NCI-H774 (cell line): Measurements from ENCODE around the gene SCP2.

ENCODE experiments used
- DNase-seq: peaks from one replicate; lab custom pipeline; 2025; lab: John Stamatoyannopoulos, UW

SCP2 gene

DNA sequence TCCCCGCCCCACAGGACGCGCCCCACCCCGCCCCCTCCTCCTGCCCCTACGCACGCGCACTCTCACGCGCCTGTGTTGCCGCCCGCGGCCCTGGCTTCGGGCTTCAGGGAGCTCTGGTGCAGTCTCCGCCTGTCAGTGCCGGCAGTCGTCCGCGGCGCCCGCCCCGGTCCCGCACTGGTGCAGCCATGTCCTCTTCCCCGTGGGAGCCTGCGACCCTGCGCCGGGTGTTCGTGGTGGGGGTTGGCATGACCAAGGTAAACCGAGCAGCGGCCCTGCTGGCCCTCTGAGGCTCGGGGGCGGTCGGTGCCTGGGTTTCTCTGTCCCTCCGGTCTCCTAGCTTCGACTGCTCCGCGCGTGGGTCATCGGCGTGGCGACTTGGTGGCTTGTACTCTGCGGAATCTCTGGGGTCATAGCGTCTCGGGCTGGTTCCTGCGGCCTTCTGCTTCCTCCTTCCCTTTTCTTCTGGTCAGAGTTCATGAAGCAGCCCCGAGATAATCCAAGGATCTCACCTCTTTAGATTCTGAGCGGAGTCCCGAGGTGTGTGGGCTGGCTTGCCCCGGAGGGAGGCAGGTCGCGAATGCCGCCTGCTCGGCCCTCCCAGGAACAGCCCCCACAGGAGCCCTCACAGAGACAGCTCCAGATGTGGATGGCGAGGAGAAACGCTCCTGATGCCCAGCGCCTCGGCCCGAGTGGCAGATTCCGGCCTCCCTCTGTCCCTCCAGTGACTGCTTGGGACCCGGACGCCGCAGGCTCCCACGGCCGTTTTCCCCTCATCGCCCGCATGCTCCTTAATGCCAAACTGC is at the start of gene SCP2:
SCP2 (plus strand) TSS at position 65 of the 803 bp plus-strand sequence; CDS start at position 186, 121 bp downstream.
- DNase-seq: peak; percentile 70

GRCh38 chr1:52877554-52877953 is 49.5 kb upstream of the SCP2 start:
- DNase-seq: no peak

- DNase-seq: no peak
Observed at GRCh38 chr1:52880206-52880605, 46.9 kb upstream of the SCP2 start.

DNA sequence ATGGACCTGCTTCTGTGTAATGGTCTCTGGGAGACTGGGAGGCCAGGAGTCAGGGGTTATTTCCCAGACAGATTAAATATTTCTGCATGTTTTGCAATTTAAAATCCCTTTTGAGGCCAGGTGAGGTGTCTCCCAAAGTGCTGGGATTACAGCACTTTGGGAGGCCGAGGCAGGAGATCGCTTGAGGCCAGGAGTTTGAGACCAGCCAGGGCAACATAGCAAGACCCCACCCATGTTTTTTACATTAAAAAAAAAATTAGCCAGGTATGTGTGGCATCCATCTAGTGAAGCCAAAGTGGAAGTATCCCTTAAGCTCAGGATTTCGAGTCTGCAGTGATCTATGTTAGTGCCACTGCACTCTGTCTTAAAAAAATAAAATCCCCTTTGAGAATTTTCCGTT is 39.6 kb upstream of the SCP2 start:
- no peak for DNase-seq

GRCh38 chr1:52892424-52893215 is 34.5 kb upstream of the SCP2 start:
- DNase-seq: no peak

DNA sequence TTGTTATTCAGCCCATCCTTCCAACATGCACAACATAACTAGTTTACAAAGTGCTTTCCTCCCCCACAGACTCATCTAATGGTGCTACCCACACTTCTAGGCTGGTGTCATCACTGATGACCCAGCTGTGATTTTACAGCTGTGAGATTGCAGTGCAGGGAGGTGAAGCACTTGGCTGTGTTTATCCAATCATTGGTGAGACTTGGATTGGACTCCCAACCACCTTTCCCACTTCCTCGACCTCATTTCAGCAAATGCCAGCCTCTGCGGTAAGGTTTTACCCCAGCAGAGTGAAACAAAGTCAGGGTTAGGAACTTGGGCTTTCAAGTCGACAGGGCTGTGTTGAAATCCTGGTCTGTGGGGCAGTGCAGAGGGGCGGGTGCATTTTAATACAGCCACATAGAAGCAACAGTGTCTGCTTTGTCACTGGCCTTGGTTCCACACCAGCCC is 27.6 kb upstream of the SCP2 start:
- DNase-seq: no peak

DNA sequence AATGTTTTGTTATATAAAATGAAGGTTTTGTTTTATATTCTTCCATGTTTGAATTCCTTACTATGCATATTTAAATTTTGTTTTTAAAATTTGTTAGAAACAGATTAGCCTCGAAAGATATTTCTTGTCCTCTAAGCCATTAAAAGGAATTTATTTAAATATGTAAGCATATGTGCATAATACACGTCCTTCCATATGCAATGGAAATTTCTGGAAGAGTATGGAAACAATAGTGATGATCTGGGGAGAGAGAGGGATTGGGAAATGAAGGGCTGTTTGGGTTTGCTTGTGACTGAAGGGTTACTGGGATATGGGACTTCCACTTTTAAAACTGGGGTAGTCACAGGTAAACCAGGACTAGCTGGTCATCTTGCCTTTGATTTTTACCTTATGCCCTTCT is 26.7 kb upstream of the SCP2 start:
- no peak for DNase-seq

GRCh38 chr1:52901384-52901783 is 25.7 kb upstream of the SCP2 start:
- no peak for DNase-seq

DNA sequence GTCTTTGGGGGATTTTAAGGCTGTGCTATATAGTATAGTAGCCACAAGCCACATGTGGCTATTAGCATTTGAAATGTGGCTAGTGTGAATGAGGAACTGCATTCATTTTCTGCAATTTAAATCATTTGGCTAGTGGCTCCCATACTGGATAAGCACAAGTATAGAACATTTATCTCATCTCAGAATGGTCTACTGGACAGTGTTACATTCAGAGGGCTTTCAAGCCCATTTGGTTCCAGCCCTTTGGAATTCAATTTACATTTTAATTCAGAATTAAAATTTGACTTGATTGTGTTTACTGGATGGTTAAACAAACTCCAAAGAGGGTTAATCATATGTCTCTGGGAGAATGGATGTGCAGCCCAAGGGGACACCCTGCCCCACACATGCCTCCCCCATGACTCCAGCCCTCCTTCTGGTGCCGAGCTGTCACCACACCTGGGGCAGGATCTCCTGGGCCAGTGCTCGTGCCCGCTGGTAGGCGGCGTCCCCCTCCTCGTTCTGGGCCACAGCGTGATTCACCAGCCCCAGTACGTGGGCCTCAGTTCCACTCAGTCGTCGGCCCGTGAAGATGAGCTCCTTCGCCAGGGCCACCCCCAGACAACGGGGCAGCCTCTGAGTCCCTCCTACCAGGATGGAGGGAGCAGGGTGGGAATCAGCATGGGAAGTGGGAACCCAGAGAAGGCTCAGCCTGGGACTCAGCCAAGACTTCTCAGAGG is 22.7 kb upstream of the SCP2 start:
- DNase-seq: no peak

DNA sequence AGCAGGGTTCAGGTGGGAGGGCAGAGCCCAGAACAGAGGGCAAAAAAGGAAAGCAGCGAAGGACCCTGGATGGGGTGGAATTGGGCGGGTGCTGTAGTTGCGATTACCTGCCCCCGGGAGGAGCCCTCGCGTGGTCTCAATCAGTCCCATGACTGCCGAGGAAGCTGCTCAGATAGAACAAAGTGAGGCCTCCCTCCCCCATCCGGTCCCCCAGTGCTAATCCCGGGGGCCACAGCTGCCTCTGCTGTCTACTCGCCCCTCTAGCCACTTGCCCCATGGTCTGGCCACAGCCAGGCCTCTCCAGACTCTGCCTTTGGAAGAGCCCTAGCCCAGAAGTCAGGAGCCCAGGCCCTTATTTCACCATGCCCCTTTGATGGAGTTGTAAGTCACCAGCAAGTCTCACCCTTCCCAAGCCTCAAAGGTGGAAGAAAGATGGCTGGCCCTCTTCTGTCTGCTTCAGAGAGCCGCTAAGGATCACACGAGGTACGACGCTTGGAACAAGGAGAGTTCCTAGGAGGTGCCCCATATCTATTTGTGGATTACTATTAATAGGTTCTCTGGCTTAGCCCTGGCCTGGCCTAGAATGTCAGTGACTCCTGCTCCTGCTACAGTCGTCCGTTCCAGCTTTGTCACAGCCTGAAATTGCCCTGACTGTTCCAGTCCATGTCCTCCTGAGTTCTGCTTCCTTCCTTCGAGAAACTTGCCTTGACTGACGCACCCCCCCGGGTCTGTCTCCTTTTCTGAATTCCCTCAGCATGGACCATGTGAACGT is 22.0 kb upstream of the SCP2 start:
- DNase-seq: no peak

- no peak for DNase-seq
Observed at GRCh38 chr1:52906135-52906603, 20.9 kb upstream of the SCP2 start.

- DNase-seq: no peak
Observed at GRCh38 chr1:52907068-52907811, 19.8 kb upstream of the SCP2 start.

DNA sequence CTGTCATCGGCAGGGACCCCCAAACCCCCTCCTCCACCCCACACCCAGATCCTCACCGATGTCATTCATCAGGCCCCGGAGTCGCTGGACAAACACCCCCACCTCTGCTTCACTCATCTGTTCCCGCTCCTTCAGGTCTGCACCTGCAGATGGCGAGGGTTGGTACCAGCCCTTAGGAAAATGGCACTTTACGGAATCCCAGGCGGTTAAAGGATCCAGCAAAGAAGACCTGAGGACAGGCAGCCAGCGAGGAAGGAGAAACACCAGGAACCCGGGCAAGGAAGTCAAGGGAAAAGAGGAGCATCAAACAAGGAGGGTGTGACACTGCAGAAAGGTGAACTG is 19.3 kb upstream of the SCP2 start:
- no peak for DNase-seq

DNA sequence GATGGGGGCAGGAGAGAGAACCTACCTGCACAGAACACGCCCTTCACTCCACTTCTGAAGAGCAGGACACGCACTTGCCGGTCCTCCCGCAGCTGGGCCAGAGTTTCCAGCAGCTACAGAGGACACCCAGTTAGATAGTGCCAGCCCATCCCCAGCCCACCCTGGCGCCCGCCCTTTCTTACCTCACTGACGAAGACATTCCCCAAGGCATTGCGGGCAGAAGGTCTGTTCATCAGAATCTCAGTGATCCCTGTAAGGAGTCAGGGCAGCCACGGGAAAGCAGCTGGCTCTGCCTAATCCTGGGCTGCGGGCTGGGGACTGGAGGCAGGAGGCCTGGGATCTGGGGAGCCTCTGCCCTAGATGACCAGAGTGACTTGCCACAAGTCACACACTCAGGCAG is 15.5 kb upstream of the SCP2 start:
- DNase-seq: no peak

DNA sequence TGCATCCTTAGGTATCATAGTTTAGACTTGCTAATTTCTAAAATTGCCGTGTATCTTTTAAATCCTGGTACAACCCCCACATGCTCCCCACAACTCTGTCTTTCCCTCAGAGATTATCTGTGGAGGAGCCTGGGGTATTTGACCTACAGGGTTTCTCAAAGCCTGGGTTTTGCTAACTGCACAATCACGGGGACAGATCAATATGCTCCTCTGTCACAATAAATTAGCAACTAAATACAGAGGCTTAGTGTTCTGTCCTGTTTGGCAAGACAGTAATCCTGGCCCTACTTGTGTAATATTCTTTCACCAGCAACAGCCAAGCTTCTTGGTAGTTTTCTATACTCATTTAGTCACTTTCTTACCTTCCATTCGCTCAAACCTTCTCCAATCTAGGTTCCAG is 14.1 kb upstream of the SCP2 start:
- DNase-seq: no peak

- DNase-seq: no peak
Observed at GRCh38 chr1:52913537-52913936, 13.5 kb upstream of the SCP2 start.

DNA sequence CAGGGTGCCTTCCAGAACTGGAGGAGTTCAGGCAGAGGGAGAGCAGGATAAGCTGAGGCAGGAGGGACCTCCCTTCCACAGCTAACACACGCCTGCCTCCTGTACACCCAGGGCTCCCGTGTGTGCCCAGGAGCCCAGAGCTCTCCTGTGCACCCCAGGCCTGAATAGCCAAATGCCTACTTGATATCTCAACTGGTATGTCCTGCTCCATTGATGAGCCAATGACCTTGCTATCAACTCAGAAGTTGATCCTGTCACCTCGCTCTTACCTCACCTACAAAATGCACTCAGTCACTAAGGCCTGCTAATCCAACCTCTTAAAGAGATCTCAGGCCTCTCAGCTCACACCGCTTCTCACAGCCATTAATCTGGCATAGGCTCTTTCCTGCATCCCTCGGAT is 12.6 kb upstream of the SCP2 start:
- DNase-seq: no peak

DNA sequence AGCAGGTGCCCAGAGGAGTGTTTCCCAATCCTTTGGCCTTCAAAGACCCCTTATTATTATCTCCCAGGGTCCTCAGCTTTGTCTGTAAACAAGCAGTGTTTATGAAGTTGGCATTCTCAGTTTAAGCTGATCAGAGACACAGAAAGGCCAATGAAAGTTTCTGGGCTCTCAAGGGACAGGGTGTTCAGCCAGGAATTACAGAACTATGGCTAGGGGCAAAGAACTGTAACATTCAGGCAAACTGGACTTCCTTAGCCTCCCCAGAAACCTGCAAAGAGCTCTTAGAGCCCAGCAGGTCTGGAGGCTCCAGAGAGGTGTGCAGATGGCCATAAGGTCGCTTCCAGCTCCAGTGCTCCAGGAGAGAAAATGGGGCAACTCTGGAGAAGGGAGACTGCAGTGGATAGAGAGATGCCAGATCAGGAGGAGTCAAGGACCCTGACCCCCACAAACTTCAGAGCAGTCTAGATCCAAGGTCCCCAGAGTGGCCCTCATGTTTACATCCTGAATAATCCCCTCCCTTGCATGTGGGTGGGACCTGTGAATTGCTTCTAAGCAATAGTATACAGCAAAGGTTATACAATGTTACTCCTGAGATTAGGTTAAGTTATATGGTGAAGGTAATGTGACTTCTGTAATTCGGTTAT is 11.7 kb upstream of the SCP2 start:
- no peak for DNase-seq

DNA sequence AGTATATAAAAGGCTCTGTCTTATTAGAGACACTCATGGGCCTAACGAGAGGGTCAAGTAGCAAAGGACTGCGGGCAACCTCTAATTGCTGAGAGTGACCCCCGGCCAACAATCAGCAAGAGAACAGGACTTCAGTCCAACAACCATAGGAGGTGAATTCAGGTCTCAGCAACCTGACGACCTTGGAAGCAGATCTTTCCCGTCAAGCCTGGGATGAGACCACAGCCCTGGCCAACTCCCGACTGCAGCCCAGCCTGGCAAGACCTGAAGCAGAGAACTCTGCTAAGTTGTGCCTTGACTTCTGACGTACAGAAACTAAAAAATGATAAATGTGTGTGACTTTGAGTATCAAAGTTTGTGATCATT is 11.2 kb upstream of the SCP2 start:
- DNase-seq: no peak

DNA sequence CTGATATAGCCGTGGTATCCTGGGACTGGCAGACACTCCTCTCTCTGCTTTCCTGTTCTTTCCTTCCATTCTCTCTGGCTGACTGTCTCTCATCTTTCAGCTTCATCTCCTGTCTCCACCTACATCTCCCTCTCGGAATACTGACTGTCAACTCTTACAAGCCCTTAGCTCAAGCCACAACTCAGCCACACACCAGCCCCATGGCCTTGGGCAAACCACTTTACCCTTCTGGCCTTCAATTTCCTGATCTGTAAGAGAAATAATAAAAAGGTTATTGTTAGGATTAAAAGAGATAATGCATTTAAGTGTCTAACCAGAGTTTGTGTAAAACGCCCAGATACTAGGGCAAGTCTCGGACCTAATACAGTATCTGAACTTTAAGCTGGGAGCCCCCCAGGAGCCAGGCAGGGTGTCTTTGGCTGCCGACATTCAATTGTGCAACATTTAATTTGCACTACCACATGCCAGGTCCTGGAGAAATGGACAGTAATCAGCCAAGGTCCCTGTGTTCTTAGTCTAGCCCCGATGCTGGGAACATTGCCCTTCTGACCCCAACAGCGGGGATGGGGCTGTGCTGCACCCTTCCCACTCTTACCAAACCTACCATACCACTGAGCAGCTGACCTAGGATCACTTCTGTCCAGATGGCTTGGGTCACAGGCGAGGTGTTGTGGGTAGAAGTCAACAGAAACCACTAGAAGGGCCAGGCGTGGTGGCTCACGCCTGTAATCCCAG is 10.7 kb upstream of the SCP2 start:
- DNase-seq: no peak
